Uterus (tissue), 4 donors: ENCODE results near the gene NRG3. TPM values are rescaled to one million over a fixed set of nuclear protein-coding genes. Genes with fewer than 3 reads are reported as not detected.

Experiments used
- DNase-seq, 2 donors: peaks; one replicate each; pipeline ENCODE4 v3.0.0-alpha.2; 2019 to 2020
- H3K27ac ChIP-seq, 2 donors: fragments of 200-600 bp; sonication (generic); 1 replicate in 1 of 2; 2 replicates in 1 of 2; pipeline ENCODE4 v1.5.1; 2016 to 2018
- H3K27me3 ChIP-seq, 2 donors: fragments of 200-600 bp; sonication (generic); one replicate each; pipeline ENCODE4 v1.5.1; 2018 to 2019; ENCODE audit warnings: control low read depth in 1 of 2
- H3K36me3 ChIP-seq, 2 donors: fragments of 200-600 bp; sonication (generic); one replicate each; pipeline ENCODE4 v1.5.1; 2019; ENCODE audit warnings: control low read depth in 1 of 2
- H3K4me1 ChIP-seq, 2 donors: fragments of 200-600 bp; sonication (generic); one replicate each; pipeline ENCODE4 v1.5.1; 2018 to 2019; ENCODE audit warnings: control low read depth in 1 of 2
- H3K4me3 ChIP-seq, 2 donors: fragments of 200-600 bp; sonication (generic); 1 replicate in 1 of 2; 2 replicates in 1 of 2; pipeline ENCODE4 v1.5.1; 2018 to 2019; ENCODE audit warnings: mild to moderate bottlenecking in 1 of 2
- H3K9me3 ChIP-seq, 2 donors: fragments of 200-600 bp; sonication (generic); one replicate each; pipeline ENCODE4 v1.5.1; 2019; ENCODE audit warnings: control low read depth in 1 of 2
- POLR2A ChIP-seq, 2 donors: fragments of 450-650 bp; IDR thresholded peaks; one replicate each; pipeline ENCODE4 v1.6.1; 2016; ENCODE audit warnings: antibody characterized with exemption in 2 of 2, mild to moderate bottlenecking in 1 of 2, moderate library complexity in 1 of 2
- intact Hi-C: fragments of 100-400 bp; cut with DNase I; formaldehyde crosslinking; loops from one replicate; pipeline ENCODE4 v1.15.1; 2023; ENCODE audit warnings: low total_unique reads
- total RNA-seq, 4 donors: library from RNA; depleted of rRNA in 3 of 4; stranded (reverse); fragments of >200 nt in 3 of 4; gene quantifications; one replicate each; pipeline versions ENCODE4 v1.1.0 to v1.2.4, GENCODE V29; 2014 to 2023
- TF ChIP-seq, protein P1 (sequence below), 4 experiments: fragments of 200-600 bp in 2 of 4; fragments of 450-650 bp in 2 of 4; sonication (generic) in 2 of 4; IDR thresholded peaks; one replicate each; pipeline ENCODE4 v1.5.1; 2016 to 2019; ENCODE audit warnings: antibody characterized with exemption in 4 of 4, mild to moderate bottlenecking in 2 of 4, moderate library complexity in 1 of 4
- donor health status: DM: yes; HTN: yes; CAD: no.

Gene NRG3
- total RNA-seq, 4 donors from 2014 or later, result 0.27 to 1.0 TPM; not detected in 2

DNA sequence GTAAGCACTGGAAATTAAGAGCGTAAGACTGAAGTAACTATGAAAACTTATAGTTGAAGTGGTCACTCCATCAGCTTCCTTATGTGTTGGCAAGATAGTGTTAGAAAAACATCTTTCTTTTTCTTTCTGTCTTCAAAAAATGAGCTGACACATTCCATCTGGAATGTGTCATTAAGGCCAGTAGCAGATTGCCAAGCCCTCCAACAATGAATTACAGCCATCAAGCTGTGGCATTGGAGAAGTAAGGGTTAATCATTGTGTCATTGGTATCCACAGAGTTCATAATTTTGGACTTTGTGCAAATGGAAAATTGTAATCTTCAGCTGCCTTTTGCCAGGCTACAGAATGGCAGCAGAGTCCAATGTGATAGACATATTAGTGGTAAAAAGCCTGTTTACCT, 926.3 kb downstream of the NRG3 start:
- no peak for DNase-seq
- Histone ChIP-seq H3K27ac (no peak overlapping the region), H3K9me3 (no peaks in the 10 kb centered on the region)

DNA sequence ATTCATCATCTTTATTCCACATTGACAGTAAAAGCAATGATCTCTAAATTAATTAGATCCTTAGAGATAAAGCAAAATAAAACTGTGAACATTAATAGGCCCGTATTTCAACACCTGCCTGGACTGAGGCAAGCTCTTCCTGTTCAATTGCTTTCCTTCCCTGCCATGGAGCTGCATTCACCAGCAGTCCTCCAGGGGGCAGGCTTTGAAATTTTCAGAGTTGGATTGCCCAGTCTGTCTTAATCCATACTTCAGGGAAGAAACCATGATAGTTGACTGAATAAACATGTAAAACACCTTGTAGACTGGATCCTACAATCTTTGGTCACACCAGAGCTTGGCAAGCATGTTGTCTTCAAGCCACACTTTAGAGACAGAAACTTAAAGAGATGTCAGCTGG, 936.6 kb downstream of the NRG3 start:
- Histone ChIP-seq H3K4me1 (no peaks in the 10 kb centered on the region), H3K4me3 (no peak overlapping the region), H3K27me3 (no peaks in the 10 kb centered on the region), H3K36me3 (no peaks in the 10 kb centered on the region), H3K27ac (no peak overlapping the region), H3K9me3 (no peaks in the 10 kb centered on the region)
- TF ChIP-seq, protein P1, sequence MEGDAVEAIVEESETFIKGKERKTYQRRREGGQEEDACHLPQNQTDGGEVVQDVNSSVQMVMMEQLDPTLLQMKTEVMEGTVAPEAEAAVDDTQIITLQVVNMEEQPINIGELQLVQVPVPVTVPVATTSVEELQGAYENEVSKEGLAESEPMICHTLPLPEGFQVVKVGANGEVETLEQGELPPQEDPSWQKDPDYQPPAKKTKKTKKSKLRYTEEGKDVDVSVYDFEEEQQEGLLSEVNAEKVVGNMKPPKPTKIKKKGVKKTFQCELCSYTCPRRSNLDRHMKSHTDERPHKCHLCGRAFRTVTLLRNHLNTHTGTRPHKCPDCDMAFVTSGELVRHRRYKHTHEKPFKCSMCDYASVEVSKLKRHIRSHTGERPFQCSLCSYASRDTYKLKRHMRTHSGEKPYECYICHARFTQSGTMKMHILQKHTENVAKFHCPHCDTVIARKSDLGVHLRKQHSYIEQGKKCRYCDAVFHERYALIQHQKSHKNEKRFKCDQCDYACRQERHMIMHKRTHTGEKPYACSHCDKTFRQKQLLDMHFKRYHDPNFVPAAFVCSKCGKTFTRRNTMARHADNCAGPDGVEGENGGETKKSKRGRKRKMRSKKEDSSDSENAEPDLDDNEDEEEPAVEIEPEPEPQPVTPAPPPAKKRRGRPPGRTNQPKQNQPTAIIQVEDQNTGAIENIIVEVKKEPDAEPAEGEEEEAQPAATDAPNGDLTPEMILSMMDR (IDR thresholded peaks at IDR 0.05), result no peak
- no peak for TF ChIP-seq POLR2A (IDR thresholded peaks at IDR 0.05)
- intact Hi-C loops, result no loop called here
- DNase-seq, result no peak

More for the DNA sequence above, 926.3 kb downstream of the NRG3 start:
- H3K4me1 ChIP-seq, result no peaks in the 10 kb centered on the region
- H3K36me3 ChIP-seq, result no peaks in the 10 kb centered on the region
- TF ChIP-seq POLR2A (IDR thresholded peaks at IDR 0.05), result no peak
- TF ChIP-seq, protein P1 (IDR thresholded peaks at IDR 0.05), result no peak
- no peaks in the 10 kb centered on the region for H3K27me3 ChIP-seq
- H3K4me3 ChIP-seq, result no peak overlapping the region
- intact Hi-C loops, result no loop called here

GRCh38 chr10:82813856-82814255, 938.9 kb downstream of the NRG3 start:
- no peak for DNase-seq
- no peak overlapping the region for H3K4me3 ChIP-seq
- H3K9me3 ChIP-seq, result no peaks in the 10 kb centered on the region
- no peaks in the 10 kb centered on the region for H3K36me3 ChIP-seq
- no peak overlapping the region for H3K27ac ChIP-seq
- H3K27me3 ChIP-seq, result no peaks in the 10 kb centered on the region
- no peak for TF ChIP-seq POLR2A (IDR thresholded peaks at IDR 0.05)
- TF ChIP-seq, protein P1 (IDR thresholded peaks at IDR 0.05), result no peak
- intact Hi-C loops, result no loop called here
- H3K4me1 ChIP-seq, result no peaks in the 10 kb centered on the region

GRCh38 chr10:82814635-82815034, 939.6 kb downstream of the NRG3 start:
- DNase-seq, result no peak
- TF ChIP-seq, protein P1 (IDR thresholded peaks at IDR 0.05), result no peak
- no peak for TF ChIP-seq POLR2A (IDR thresholded peaks at IDR 0.05)
- intact Hi-C loops, result no loop called here
- no peak overlapping the region for H3K27ac ChIP-seq
- no peaks in the 10 kb centered on the region for H3K9me3 ChIP-seq
- no peaks in the 10 kb centered on the region for H3K36me3 ChIP-seq
- H3K27me3 ChIP-seq, result no peaks in the 10 kb centered on the region
- H3K4me1 ChIP-seq, result no peaks in the 10 kb centered on the region
- H3K4me3 ChIP-seq, result no peak overlapping the region

DNA sequence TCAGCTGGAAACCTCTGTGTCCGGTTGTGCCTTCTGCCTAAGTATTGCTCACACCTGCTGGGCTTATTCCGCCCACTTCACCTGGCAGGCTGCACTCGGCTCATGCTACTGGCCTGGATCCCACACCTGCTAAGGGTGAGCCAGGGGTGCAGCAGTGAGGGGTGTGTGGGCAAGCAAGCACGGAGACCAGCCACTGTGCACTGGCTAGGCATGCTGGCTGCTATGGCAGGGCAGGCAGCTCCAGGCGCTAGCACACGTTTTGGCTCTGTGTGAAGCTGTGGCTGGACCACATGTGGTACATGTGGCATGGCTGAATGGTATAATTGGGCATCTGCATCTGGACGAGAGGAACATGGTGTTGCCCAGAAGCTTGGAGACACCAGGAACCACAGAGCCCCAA, 940.7 kb downstream of the NRG3 start:
- no peak for DNase-seq
- intact Hi-C loops, result no loop called here
- no peaks in the 10 kb centered on the region for H3K9me3 ChIP-seq
- no peak overlapping the region for H3K4me3 ChIP-seq
- TF ChIP-seq, protein P1 (IDR thresholded peaks at IDR 0.05), result no peak
- no peak for TF ChIP-seq POLR2A (IDR thresholded peaks at IDR 0.05)
- no peak overlapping the region for H3K27ac ChIP-seq
- no peaks in the 10 kb centered on the region for H3K4me1 ChIP-seq
- H3K27me3 ChIP-seq, result no peaks in the 10 kb centered on the region
- H3K36me3 ChIP-seq, result no peaks in the 10 kb centered on the region
